Body of pancreas (tissue), 4 donors: ENCODE data around the gene GPR42.

Source experiments
- POLR2A ChIP-seq, 3 donors: fragments of 450-650 bp; IDR thresholded peaks; one replicate each; pipeline ENCODE4 v1.6.1; 2016; ENCODE audit warnings: antibody characterized with exemption in 3 of 3, mild to moderate bottlenecking in 2 of 3
- TF ChIP-seq, protein P1 (sequence below), 7 experiments: fragments of 450-650 bp in 4 of 7; fragments of 200-600 bp in 3 of 7; sonication (generic) in 3 of 7; IDR thresholded peaks; one replicate each; pipeline ENCODE4 v1.5.1; 2016 to 2019; ENCODE audit warnings: antibody characterized with exemption in 7 of 7

DNA sequence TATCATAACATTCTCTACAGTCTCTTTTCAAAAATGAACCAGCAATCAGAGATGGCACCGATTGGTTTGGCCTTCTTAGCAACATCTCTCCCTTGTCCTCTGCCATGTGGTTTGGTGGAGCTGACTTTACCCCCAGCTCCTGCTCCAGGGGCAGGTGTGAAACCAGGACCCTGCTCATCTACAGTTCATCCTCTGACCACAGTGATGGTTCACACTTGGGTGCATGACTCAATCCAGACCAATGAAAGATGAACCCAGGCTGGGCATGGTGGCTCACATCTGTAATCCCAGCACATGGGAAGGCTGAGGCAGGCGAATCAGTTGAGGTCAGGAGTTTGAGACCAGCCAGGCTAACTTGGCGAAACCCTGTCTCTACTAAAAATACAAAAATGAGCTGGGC lies 43.6 kb downstream of the GPR42 start:
- TF ChIP-seq, protein P1, sequence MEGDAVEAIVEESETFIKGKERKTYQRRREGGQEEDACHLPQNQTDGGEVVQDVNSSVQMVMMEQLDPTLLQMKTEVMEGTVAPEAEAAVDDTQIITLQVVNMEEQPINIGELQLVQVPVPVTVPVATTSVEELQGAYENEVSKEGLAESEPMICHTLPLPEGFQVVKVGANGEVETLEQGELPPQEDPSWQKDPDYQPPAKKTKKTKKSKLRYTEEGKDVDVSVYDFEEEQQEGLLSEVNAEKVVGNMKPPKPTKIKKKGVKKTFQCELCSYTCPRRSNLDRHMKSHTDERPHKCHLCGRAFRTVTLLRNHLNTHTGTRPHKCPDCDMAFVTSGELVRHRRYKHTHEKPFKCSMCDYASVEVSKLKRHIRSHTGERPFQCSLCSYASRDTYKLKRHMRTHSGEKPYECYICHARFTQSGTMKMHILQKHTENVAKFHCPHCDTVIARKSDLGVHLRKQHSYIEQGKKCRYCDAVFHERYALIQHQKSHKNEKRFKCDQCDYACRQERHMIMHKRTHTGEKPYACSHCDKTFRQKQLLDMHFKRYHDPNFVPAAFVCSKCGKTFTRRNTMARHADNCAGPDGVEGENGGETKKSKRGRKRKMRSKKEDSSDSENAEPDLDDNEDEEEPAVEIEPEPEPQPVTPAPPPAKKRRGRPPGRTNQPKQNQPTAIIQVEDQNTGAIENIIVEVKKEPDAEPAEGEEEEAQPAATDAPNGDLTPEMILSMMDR (IDR thresholded peaks at IDR 0.05) = no peak
- TF ChIP-seq POLR2A (IDR thresholded peaks at IDR 0.05) = no peak
